D721Med (cell line): Measurements from ENCODE around the gene DOCK1.

Source experiments
- DNase-seq: peaks from one replicate; pipeline ENCODE4 v3.0.0; 2011; ENCODE audit warnings: low spot score; ENCODE audit not compliant: insufficient read length
- FAIRE-seq: peaks from 2 replicates; lab custom pipeline; 2011; peaks lifted over from hg19 to GRCh38; lab: Jason Lieb, UNC
- TF ChIP-seq, protein P1 (sequence below): IDR thresholded peaks from 2 replicates; pipeline ENCODE4 v1.5.1; 2012; ENCODE audit warnings: mild to moderate bottlenecking, control low read depth; ENCODE audit not compliant: insufficient read depth; ENCODE audit errors: missing control alignments

Gene DOCK1

DNA sequence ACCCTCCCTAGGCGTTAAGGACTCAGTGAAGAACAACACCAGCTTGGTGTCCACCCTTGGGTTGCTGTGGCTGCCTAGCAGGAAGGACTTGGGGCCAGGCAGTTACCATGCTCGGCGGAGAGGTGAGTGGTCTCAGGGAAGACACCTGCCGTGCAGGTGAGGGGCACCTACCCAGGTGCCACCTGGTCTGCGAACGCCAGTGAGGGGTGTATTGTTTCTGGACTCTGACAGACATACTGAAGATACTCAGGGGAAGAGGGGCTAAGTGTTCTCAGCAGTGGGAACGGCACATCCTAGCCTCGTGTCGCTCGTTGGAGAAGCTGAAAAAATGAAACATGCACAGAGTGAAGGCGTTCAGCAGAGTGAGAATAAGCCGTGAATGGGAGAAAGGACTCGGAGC, 22.6 kb downstream of the DOCK1 start:
- FAIRE-seq (no peak), DNase-seq (no peak)
- TF ChIP-seq, protein P1, sequence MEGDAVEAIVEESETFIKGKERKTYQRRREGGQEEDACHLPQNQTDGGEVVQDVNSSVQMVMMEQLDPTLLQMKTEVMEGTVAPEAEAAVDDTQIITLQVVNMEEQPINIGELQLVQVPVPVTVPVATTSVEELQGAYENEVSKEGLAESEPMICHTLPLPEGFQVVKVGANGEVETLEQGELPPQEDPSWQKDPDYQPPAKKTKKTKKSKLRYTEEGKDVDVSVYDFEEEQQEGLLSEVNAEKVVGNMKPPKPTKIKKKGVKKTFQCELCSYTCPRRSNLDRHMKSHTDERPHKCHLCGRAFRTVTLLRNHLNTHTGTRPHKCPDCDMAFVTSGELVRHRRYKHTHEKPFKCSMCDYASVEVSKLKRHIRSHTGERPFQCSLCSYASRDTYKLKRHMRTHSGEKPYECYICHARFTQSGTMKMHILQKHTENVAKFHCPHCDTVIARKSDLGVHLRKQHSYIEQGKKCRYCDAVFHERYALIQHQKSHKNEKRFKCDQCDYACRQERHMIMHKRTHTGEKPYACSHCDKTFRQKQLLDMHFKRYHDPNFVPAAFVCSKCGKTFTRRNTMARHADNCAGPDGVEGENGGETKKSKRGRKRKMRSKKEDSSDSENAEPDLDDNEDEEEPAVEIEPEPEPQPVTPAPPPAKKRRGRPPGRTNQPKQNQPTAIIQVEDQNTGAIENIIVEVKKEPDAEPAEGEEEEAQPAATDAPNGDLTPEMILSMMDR = no peak

DNA sequence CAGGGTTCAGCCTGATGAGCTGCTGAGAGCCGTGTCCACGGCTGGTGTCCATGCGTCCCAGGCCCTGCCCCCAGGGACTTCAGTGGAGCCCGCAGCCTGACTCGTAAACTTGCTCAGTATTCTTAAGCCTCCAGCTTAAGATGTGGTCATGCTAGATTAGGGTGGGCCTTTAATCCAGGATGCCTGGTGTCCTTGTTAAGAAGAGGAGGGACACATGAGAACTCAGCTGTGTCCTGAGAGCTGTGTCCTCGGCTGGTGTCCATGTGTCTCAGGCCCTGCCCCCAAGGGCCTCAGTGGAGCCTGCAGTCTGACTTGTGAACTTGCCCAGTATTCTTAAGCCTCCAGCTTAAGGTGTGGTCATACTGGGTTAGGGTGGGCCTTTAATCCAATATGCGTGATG, 23.0 kb downstream of the DOCK1 start:
- TF ChIP-seq, protein P1 = no peak
- DNase-seq = no peak
- FAIRE-seq = no peak

DNA sequence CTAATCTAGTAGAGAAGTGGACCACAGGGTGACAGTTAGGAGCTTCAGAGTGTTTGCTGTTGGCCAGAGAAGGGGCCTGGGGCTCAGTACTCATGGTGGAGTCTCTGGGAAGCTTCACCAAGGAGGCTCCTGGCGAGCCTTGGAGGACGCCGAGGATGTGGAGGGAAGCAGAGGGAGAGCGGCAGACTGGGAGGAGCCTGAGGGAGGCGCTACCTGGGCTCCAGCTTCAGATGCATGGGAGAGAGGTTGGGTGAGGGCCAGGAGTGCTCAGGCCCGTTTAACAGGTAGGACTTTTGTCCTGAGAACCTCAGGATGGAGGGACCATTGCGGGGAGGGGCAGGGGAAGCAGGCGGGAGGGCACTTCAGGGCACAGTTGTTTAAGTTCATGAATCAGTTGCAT, 24.2 kb downstream of the DOCK1 start:
- TF ChIP-seq, protein P1 = no peak
- DNase-seq = no peak
- FAIRE-seq = no peak

DNA sequence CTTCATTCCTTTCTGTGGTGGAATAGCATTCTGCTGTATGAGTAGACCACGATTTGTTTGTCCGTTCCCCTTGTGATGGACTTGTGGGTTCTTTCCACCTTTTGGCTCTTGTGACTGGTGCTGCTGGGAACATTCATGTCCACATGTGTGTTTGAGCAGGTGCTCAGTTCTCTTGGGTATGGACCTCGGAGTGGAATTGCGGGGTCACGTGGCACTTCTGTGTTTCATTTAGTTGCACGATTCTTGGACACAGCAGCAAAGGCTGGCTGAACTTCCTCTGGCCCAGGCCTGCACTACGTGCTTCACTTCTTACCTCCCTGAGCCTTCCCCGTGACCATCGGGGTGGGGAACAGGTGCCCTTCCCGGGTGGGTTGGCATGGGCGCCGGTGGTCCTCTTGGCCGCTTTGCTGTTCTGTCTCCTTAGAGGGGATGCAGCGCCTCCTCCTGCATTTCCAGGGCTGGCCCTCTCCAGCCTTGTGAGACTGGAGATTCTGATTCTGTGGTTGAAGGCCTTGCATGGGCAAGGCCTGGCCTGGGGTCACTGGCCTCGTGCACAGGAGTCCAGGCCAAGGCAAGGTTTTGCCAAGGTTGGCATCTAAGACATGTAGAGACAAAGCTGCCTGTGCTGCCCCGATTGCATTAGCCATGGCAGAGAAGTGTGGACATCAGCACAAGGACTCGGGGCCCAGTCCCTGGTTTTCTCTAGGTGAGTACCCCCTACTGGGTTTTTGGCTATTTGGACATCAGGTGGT, 25.1 kb downstream of the DOCK1 start:
- TF ChIP-seq, protein P1 = no peak
- no peak for DNase-seq
- no peak for FAIRE-seq

DNA sequence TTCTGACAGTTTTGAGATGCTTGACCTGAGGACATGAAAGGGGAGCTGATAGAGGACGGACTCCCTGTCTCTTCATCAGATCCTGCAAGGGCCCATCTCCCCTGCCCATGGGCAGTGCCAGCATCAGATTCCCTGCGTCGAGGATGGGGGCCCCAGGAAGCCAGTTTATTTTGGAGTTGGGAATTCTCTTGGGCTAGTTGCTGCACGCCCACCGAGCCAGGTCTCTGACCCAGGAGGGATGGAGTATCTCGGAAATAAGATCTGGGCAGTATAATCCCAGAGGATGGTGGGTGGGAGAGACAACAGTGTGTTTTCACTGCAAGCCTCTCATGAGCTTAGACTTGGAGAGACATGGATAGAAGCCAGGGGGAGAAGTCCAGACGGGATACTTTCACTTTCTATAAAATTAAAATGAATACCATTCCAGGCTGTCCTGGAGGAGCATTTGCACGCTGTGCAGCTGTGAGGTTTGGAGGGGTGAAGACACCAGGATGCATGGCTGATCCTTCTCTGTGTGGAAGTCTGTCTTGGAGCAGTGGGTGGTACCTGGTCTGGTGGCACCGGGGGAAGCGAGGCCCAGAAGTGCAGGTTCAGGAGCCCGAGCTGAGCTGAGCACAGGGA, 25.8 kb downstream of the DOCK1 start:
- TF ChIP-seq, protein P1 = no peak
- FAIRE-seq = no peak
- no peak for DNase-seq

DNA sequence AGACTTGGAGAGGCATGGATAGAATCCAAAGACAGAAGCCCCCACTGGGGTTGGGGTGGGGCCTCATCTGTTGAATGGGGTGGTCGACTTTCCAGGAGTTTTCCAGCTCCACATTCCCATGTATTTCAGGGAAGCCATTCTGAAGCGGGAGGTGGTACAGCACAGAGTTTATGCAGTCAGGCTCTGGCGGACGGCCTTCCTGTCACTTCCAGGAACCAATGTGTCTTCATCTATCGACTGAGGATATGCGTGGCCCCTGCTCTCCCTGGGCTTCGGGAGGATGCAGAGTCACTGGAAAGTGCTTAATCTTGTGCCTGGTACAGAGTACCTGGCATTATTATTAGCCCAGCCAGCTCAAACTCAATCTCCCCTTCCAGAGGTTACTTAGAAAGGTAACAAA, 26.3 kb downstream of the DOCK1 start:
- DNase-seq (no peak), FAIRE-seq (no peak)
- TF ChIP-seq, protein P1 = no peak

DNA sequence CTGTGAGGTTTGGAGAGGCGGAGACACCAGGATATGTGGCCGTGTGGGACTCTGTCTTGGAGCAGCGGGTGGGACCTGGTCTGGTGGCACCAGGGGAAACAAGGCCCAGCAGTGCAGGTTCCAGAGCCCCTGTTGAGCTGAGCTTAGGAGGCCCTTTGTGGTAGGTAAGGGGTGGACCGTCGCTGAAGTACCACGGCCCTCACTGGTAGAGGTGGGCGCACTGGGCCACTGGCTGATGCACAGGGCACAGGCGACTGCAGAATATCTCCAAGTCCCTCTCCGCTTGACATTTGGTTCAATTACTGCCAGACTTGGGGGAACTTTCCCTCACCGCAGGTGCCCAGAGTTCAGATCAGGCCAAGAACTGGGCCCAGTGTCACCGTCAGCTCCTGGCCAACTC, 27.3 kb downstream of the DOCK1 start:
- DNase-seq (no peak), FAIRE-seq (no peak)
- TF ChIP-seq, protein P1 = no peak
